PC-9 (cell line): ENCODE data around the gene PFKFB4.

ENCODE experiments used
- CTCF ChIP-seq: fragments of 200-600 bp; sonication (generic); conservative IDR thresholded peaks from 2 replicates; pipeline ENCODE4 v1.6.1; 2017; ENCODE audit warnings: mixed run types, antibody characterized with exemption, mild to moderate bottlenecking, moderate library complexity
- EZH2 ChIP-seq: fragments of 200-600 bp; sonication (generic); IDR thresholded peaks from 2 replicates; pipeline ENCODE4 v1.8.0; 2017; ENCODE audit warnings: antibody characterized with exemption, low read depth

GRCh38 chr3:48493203-48493501 is 63.5 kb downstream of the PFKFB4 start:
- TF ChIP-seq CTCF, result no peak
- TF ChIP-seq EZH2, result no peak
